ENCODE measurements around the gene ZNF304. TPM values are rescaled to one million over a fixed set of nuclear protein-coding genes. Genes with fewer than 3 reads are reported as not detected.
A peak's percentile ranks its signal among the peaks of the same experiment; 100 is the strongest.

ZNF304 gene
- total and polyA plus RNA-seq, 2 of the 13 experiments (the other 11 are each of a cell fraction or from before 2014, with no cell fraction given): 3.4 to 8.0 TPM

DNA sequence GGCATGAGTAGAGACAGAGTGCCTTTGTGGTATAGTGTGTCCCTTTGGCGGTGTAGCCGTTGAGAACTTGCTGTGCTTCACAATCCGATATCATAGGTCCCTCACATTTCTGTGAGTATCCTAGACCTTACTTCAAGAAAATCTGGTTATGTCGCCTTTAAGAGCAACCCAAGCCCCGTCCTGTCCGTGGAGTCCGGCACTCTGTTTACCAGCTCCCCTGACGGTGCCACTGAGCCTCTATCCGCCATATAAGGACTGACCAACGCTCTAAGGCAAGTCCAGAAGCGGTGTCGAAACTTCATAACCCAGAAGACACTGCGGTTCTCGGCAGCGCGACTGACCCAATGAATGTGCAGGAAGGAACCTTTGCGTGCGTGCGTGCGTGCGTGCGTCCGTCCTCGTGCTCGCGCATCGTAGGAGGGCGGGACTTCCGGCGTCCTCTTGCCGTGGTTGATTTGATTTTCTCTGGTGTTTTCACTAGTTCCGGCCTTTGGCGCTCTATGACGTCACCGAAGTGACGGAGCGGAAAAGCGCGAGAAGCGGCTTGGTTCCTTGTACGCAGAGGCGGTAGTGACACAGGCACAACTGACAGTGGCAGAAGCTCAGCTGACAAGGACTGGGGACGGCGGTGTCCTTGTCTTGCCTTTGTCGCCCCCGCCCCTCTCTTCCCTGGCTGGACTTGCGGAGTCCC lies 12.1 kb downstream of the ZNF304 start, which contains the start of the genes TRAPPC2B and ZNF547 (continued):
- no peak for TF ChIP-seq LRRFIP1 (CRISPR knock-in tag; conservative IDR thresholded peaks at IDR 0.05)
- no peak for TF ChIP-seq TEAD2 (CRISPR knock-in tag; IDR thresholded peaks at IDR 0.05)
- 0 out of 2 replicates have a peak, but pooled peaks have one; percentile 29 for TF ChIP-seq DR1 (CRISPR knock-in tag; IDR thresholded peaks at IDR 0.05)
- TF ChIP-seq SIX1 (CRISPR knock-in tag; IDR thresholded peaks at IDR 0.05; ENCODE audit: borderline replicate concordance): no peak
- no peak for TF ChIP-seq ZNF746 (CRISPR knock-in tag; IDR thresholded peaks at IDR 0.05)
- TF ChIP-seq GRHL1 (CRISPR knock-in tag; conservative IDR thresholded peaks at IDR 0.05): no peak
- TF ChIP-seq ZNF331 (CRISPR knock-in tag; IDR thresholded peaks at IDR 0.05): peak; percentile 51; the same call in 1 of the 2 replicates
- TF ChIP-seq MAFK (conservative IDR thresholded peaks at IDR 0.05 in 1 of 2, IDR thresholded peaks at IDR 0.05 in 1 of 2; ENCODE audit: low read length in 2 of 2): no peak
- TF ChIP-seq, protein P1, sequence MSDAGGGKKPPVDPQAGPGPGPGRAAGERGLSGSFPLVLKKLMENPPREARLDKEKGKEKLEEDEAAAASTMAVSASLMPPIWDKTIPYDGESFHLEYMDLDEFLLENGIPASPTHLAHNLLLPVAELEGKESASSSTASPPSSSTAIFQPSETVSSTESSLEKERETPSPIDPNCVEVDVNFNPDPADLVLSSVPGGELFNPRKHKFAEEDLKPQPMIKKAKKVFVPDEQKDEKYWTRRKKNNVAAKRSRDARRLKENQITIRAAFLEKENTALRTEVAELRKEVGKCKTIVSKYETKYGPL (CRISPR knock-in tag; IDR thresholded peaks at IDR 0.05): no peak
- TF ChIP-seq ZBTB21 (CRISPR knock-in tag; IDR thresholded peaks at IDR 0.05): peak; percentile 100
- TF ChIP-seq, protein P2, sequence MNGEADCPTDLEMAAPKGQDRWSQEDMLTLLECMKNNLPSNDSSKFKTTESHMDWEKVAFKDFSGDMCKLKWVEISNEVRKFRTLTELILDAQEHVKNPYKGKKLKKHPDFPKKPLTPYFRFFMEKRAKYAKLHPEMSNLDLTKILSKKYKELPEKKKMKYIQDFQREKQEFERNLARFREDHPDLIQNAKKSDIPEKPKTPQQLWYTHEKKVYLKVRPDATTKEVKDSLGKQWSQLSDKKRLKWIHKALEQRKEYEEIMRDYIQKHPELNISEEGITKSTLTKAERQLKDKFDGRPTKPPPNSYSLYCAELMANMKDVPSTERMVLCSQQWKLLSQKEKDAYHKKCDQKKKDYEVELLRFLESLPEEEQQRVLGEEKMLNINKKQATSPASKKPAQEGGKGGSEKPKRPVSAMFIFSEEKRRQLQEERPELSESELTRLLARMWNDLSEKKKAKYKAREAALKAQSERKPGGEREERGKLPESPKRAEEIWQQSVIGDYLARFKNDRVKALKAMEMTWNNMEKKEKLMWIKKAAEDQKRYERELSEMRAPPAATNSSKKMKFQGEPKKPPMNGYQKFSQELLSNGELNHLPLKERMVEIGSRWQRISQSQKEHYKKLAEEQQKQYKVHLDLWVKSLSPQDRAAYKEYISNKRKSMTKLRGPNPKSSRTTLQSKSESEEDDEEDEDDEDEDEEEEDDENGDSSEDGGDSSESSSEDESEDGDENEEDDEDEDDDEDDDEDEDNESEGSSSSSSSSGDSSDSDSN (CRISPR knock-in tag; IDR thresholded peaks at IDR 0.05): peak; percentile 47
- 0 out of 2 replicates have a peak, but pooled peaks have one; percentile 68 for TF ChIP-seq HDAC1 (CRISPR knock-in tag; IDR thresholded peaks at IDR 0.05)
- TF ChIP-seq, protein P3, sequence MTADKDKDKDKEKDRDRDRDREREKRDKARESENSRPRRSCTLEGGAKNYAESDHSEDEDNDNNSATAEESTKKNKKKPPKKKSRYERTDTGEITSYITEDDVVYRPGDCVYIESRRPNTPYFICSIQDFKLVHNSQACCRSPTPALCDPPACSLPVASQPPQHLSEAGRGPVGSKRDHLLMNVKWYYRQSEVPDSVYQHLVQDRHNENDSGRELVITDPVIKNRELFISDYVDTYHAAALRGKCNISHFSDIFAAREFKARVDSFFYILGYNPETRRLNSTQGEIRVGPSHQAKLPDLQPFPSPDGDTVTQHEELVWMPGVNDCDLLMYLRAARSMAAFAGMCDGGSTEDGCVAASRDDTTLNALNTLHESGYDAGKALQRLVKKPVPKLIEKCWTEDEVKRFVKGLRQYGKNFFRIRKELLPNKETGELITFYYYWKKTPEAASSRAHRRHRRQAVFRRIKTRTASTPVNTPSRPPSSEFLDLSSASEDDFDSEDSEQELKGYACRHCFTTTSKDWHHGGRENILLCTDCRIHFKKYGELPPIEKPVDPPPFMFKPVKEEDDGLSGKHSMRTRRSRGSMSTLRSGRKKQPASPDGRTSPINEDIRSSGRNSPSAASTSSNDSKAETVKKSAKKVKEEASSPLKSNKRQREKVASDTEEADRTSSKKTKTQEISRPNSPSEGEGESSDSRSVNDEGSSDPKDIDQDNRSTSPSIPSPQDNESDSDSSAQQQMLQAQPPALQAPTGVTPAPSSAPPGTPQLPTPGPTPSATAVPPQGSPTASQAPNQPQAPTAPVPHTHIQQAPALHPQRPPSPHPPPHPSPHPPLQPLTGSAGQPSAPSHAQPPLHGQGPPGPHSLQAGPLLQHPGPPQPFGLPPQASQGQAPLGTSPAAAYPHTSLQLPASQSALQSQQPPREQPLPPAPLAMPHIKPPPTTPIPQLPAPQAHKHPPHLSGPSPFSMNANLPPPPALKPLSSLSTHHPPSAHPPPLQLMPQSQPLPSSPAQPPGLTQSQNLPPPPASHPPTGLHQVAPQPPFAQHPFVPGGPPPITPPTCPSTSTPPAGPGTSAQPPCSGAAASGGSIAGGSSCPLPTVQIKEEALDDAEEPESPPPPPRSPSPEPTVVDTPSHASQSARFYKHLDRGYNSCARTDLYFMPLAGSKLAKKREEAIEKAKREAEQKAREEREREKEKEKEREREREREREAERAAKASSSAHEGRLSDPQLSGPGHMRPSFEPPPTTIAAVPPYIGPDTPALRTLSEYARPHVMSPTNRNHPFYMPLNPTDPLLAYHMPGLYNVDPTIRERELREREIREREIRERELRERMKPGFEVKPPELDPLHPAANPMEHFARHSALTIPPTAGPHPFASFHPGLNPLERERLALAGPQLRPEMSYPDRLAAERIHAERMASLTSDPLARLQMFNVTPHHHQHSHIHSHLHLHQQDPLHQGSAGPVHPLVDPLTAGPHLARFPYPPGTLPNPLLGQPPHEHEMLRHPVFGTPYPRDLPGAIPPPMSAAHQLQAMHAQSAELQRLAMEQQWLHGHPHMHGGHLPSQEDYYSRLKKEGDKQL (CRISPR knock-in tag; IDR thresholded peaks at IDR 0.05; ENCODE audit: low read depth): no peak; the same call in 1 of the 2 replicates
- TF ChIP-seq TCF12 (IDR thresholded peaks at IDR 0.05): no peak
- TF ChIP-seq TCF12 (CRISPR knock-in tag; IDR thresholded peaks at IDR 0.05): no peak
- no peak for TF ChIP-seq ZNF749 (CRISPR knock-in tag; IDR thresholded peaks at IDR 0.05; ENCODE audit: borderline replicate concordance)
- TF ChIP-seq GTF2F1 (IDR thresholded peaks at IDR 0.05; ENCODE audit: low read length): no peak

All from HepG2 (cell line).